PC-9 (cell line): ENCODE measurements around the gene RPTOR. TPM values are rescaled to one million over a fixed set of nuclear protein-coding genes. Genes with fewer than 3 reads are reported as not detected.

Source experiments
- BruUV-seq: library from RNA; stranded (reverse); fragments of 400-500 nt; replicated peaks from 2 replicates; lab custom pipeline; 2021; lab: Mats Ljungman, UMichigan
- CTCF ChIA-PET: fragments of 300-600 bp; sonication (Branson Sonifier 250); formaldehyde crosslinking; loops from one replicate; lab custom pipeline; 2022; ENCODE audit warnings: antibody characterized with exemption; lab: Charles Lee
- POLR2A ChIA-PET: fragments of 300-600 bp; sonication (Branson Sonifier 250); formaldehyde crosslinking; loops from one replicate; lab custom pipeline; 2022; ENCODE audit warnings: antibody characterized with exemption; ENCODE audit not compliant: unreplicated experiment; lab: Charles Lee
- DNase-seq, 2 experiments: peaks; one replicate each; pipeline versions ENCODE4 v3.0.0 to v3.0.0-alpha.2; 2015 to 2022; ENCODE audit warnings: mixed read lengths in 1 of 2
- H2AFZ ChIP-seq: fragments of 200-600 bp; sonication (generic); 2 replicates; pipeline ENCODE4 v1.8.1; 2017; ENCODE audit warnings: antibody characterized with exemption
- H3F3A ChIP-seq: fragments of 200-600 bp; sonication (generic); 2 replicates; pipeline ENCODE4 v1.8.1; 2017; ENCODE audit warnings: antibody characterized with exemption, mild to moderate bottlenecking, low read depth; ENCODE audit not compliant: insufficient read depth
- H3K27ac ChIP-seq: fragments of 200-600 bp; sonication (generic); 2 replicates; pipeline ENCODE4 v1.6.1; 2016; ENCODE audit warnings: mixed run types
- H3K27me3 ChIP-seq: fragments of 200-600 bp; sonication (generic); 2 replicates; pipeline ENCODE4 v1.6.1; 2016; ENCODE audit warnings: low read depth, mixed run types; ENCODE audit not compliant: insufficient read depth
- H3K36me3 ChIP-seq: fragments of 200-600 bp; sonication (generic); 2 replicates; pipeline ENCODE4 v1.6.1; 2016; ENCODE audit warnings: low read depth, mixed run types
- H3K4me1 ChIP-seq: fragments of 200-600 bp; sonication (generic); replicated peaks from 2 replicates; pipeline ENCODE4 v1.6.1; 2016; ENCODE audit warnings: mixed run types; ENCODE audit not compliant: insufficient read depth
- H3K4me2 ChIP-seq: fragments of 200-600 bp; sonication (generic); 2 replicates; pipeline ENCODE4 v1.6.1; 2017; ENCODE audit warnings: mixed run types
- H3K4me3 ChIP-seq: fragments of 200-600 bp; sonication (generic); 2 replicates; pipeline ENCODE4 v1.6.1; 2016; ENCODE audit warnings: mixed run types
- H3K79me2 ChIP-seq: fragments of 200-600 bp; sonication (generic); 2 replicates; pipeline ENCODE4 v1.6.1; 2017; ENCODE audit warnings: low read depth, mixed run types
- H3K9me2 ChIP-seq: fragments of 200-600 bp; sonication (generic); 2 replicates; pipeline ENCODE4 v1.8.1; 2017; ENCODE audit warnings: mild to moderate bottlenecking; ENCODE audit not compliant: insufficient read depth
- H3K9me3 ChIP-seq: fragments of 200-600 bp; sonication (generic); 2 replicates; pipeline ENCODE4 v1.8.1; 2016; ENCODE audit warnings: low read depth; ENCODE audit not compliant: insufficient read depth
- H4K20me1 ChIP-seq: fragments of 200-600 bp; sonication (generic); 2 replicates; pipeline ENCODE4 v1.8.1; 2017; ENCODE audit not compliant: insufficient read depth
- CTCF ChIP-seq: fragments of 200-600 bp; sonication (generic); conservative IDR thresholded peaks from 2 replicates; pipeline ENCODE4 v1.6.1; 2017; ENCODE audit warnings: mixed run types, antibody characterized with exemption, mild to moderate bottlenecking, moderate library complexity
- EZH2 ChIP-seq: fragments of 200-600 bp; sonication (generic); IDR thresholded peaks from 2 replicates; pipeline ENCODE4 v1.8.0; 2017; ENCODE audit warnings: antibody characterized with exemption, low read depth
- intact Hi-C: fragments of 100-400 bp; cut with micrococcal nuclease; formaldehyde crosslinking; loops from one replicate; pipeline ENCODE4 v1.10.0; 2022; ENCODE audit not compliant: unreplicated experiment
- total RNA-seq: library from RNA; stranded (reverse); gene quantifications from 2 replicates; pipeline ENCODE4 v1.2.3, GENCODE V29; 2021

The RPTOR gene
- total RNA-seq, 1 experiment from 2014 or later, result 50.8 TPM

GRCh38 chr17:80931421-80932265, 387.0 kb downstream of the RPTOR start:
- intact Hi-C loops, result no loop called here
- Histone ChIP-seq H3K4me2 (no peak overlapping the region), H3K79me2 (no peaks in the 10 kb centered on the region), H3K9me3 (no peaks in the 10 kb centered on the region), H3K36me3 (no peaks in the 10 kb centered on the region), H2AFZ (no peak overlapping the region), H3K27me3 (no peaks in the 10 kb centered on the region), H3K4me3 (no peak overlapping the region), H4K20me1 (no peaks in the 10 kb centered on the region), H3K4me1 (no peaks in the 10 kb centered on the region), H3K9me2 (no peaks in the 10 kb centered on the region), H3K27ac (no peak overlapping the region), H3F3A (no peaks in the 10 kb centered on the region)
- CTCF ChIA-PET, result no interaction called here
- TF ChIP-seq EZH2, result no peak
- no peak for DNase-seq
- POLR2A ChIA-PET, result no interaction called here
- BruUV-seq, result no TSS peak

GRCh38 chr17:80935526-80935925, 390.9 kb downstream of the RPTOR start:
- Histone ChIP-seq H3K36me3 (no peaks in the 10 kb centered on the region), H3K79me2 (no peaks in the 10 kb centered on the region), H3K4me2 (no peak overlapping the region), H3K9me2 (no peaks in the 10 kb centered on the region), H2AFZ (no peak overlapping the region), H3K9me3 (no peaks in the 10 kb centered on the region), H4K20me1 (no peaks in the 10 kb centered on the region), H3F3A (no peaks in the 10 kb centered on the region), H3K4me3 (no peak overlapping the region), H3K27me3 (no peaks in the 10 kb centered on the region), H3K4me1 (no peaks in the 10 kb centered on the region), H3K27ac (no peak overlapping the region)
- no TSS peak for BruUV-seq
- DNase-seq, result no peak
- ChIA-PET POLR2A (no interaction called here), CTCF (no interaction called here)
- intact Hi-C loops, result no loop called here
- TF ChIP-seq EZH2 (no peak), CTCF (no peak)

GRCh38 chr17:80936218-80936617, 391.6 kb downstream of the RPTOR start:
- POLR2A ChIA-PET, result no interaction called here
- Histone ChIP-seq H3K36me3 (no peaks in the 10 kb centered on the region), H3K9me3 (no peaks in the 10 kb centered on the region), H3K4me2 (no peak overlapping the region), H3F3A (no peaks in the 10 kb centered on the region), H4K20me1 (no peaks in the 10 kb centered on the region), H2AFZ (no peak overlapping the region), H3K27me3 (no peaks in the 10 kb centered on the region), H3K79me2 (no peaks in the 10 kb centered on the region), H3K4me3 (no peak overlapping the region), H3K9me2 (no peaks in the 10 kb centered on the region), H3K27ac (no peak overlapping the region), H3K4me1 (no peaks in the 10 kb centered on the region)
- CTCF ChIA-PET, result no interaction called here
- TF ChIP-seq EZH2, result no peak
- no peak for TF ChIP-seq CTCF
- BruUV-seq, result no TSS peak
- intact Hi-C loops, result no loop called here
- DNase-seq, result no peak

- Histone ChIP-seq H3K36me3 (no peaks in the 10 kb centered on the region), H3K79me2 (no peaks in the 10 kb centered on the region), H3K9me2 (no peaks in the 10 kb centered on the region), H3K9me3 (no peaks in the 10 kb centered on the region), H4K20me1 (no peaks in the 10 kb centered on the region), H3K27ac (no peak overlapping the region), H3K4me3 (no peak overlapping the region), H3F3A (no peaks in the 10 kb centered on the region), H3K4me1 (no peaks in the 10 kb centered on the region), H2AFZ (no peak overlapping the region), H3K27me3 (no peaks in the 10 kb centered on the region), H3K4me2 (no peak overlapping the region)
- DNase-seq, result no peak
- intact Hi-C loops, result no loop called here
- ChIA-PET POLR2A (no interaction called here), CTCF (no interaction called here)
- no TSS peak for BruUV-seq
- TF ChIP-seq CTCF (no peak), EZH2 (no peak)
Measured at GRCh38 chr17:80936723-80937122, 392.1 kb downstream of the RPTOR start.
